HG03354 (cell line): ENCODE data around the gene CA9.

Experiments used
- ATAC-seq: cut with Tn5 transposase; IDR thresholded peaks from one replicate; pipeline ENCODE4 v1.9.1; 2021; ENCODE audit warnings: mild to moderate bottlenecking; ENCODE audit not compliant: unreplicated experiment, poor library complexity, severe bottlenecking

Gene CA9

DNA sequence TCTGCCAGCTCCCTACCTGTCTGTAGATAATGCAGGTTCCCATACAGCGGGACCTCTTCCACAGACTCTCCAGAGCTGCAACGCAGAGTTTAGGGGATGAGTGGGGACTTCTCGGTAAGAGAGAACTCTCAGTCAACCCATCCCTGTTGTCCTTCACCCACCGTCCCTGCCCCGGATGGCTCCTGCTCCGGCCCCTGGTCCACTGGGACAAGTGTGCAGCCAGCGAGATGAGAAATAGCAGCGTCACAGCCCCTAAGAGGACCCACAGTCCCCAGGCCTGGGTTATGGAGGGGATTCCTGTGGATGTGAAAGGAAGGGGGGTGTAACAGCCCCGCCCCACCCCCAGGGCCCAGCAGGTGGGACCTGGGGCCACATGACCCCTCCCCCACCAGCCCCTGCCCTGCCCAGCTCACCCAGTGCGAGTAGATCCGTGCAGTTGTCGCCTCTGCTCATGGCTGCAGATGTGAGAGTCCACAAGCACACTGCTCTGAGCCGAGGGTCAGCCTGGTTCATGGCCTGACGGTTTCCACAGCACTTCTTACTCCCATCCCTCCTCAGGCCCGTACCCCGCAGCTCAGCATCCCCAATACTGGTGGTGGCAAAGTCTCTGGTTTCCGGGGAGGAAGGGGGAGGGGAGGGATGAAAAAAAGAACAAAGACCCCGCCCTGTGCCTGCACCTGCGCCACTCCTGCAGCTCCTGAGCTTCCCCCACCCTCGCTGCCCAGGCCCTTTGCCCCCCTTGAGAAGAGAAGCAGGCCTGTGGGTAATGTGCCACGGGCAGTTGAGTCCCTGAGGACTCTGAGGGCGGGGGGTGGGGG, 23.2 kb upstream of the CA9 start, which contains the start of gene SIT1:
Gene SIT1 (minus strand): TSS at position 591 of the 818 bp plus-strand sequence. CDS start 78 bp downstream, at position 513.
- ATAC-seq: no peak

- no peak for ATAC-seq
Measured at GRCh38 chr9:35651956-35652828, 21.5 kb upstream of the CA9 start.

DNA sequence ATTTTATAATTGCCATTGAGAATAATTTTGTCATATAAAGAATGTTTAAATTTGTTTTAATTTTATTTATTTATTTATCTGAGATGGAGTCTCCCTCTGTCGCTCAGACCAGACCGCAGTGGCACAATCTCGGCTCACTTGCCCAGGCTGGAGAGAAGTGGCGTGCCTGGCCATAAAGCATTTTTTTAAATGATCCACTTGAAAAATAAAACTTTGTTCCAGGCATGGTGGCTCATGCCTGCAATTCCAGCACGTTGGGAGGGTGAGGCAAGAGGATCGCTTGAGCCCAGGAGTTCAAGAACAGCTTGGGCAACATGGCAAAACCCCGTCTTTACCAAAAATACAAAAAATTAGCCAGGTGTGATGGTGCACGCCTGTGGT, 20.9 kb upstream of the CA9 start:
- no peak for ATAC-seq

GRCh38 chr9:35653611-35654010, 20.1 kb upstream of the CA9 start:
- ATAC-seq: no peak

DNA sequence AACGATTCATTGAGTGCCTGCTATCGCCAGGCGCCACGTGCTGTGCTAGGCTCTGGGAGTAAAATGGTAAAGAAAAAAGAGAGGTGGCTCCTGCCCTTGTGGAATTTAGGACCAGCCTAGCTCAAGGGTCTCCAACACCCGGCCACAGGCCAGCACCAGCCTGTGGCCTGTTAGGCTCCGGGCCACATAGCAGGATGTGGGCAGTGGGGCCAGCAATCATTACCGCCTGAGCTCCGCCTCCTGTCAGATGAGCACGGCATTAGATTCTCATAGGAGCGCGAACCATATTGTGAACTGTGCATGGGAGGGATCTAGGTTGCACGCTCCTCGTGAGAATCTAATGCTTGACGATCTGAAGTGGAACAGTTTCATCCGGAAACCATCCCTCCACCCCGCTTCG, 17.4 kb upstream of the CA9 start:
- ATAC-seq: no peak

DNA sequence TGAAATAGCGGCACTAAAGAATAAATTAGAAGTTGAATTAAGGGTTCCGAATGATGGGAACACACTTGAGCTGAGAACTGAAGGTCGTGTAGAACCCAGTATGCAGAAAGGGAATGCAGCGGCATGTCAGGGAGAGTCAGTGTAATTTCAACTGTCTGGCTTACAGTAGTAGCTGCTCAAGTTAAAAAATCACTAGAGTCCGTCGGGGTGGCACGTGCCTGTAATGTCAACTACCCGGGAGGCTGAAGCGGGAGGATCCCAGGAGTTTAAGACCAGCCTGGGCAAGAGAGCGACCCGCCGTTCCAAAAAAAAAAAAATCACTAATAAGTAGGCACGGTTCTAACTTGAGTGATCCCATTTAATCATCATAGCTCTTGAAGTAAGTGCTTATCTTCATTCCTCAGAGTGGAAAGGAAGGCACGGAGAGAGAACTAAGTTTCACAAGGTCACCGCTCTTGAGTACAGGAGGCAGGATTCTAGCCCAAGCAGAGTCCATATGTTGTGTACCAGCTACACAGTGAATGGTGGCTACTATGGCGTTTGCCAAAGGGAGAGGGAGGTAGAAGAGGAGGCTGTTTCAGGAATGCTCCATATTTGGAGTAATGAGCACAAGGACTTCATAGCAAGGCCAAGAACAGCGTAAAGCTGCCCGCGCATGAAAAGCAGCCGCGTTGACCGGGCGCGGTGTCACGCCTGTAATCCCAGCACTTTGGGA, 16.7 kb upstream of the CA9 start:
- ATAC-seq: no peak

DNA sequence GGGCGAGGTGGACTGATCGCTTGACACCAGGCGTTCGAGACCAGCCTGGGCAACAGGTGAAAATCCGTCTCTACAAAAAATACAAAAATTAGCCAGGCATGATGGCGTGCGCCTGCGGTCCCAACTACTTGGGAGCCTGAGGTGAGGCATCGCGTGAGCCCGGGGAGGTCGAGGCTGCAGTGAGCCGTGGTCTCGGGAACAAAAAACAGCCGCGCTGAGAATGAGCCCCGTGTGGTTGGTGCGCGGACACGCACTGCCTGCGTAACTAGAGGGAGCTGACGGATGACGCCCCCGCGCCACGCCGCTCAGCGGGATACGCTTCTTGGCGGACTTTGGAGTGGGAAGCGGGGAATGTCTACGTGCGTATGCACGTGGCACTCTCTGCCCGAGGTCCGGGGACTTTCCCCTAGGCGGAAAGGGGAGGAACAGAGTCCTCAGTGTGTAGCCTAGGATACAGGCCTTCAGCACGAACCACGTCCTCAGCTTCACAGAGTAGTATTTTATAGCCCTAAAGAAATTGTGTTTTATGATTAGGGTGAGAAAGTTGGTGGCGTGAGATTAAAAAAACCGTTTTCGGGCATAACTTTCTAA, 16.1 kb upstream of the CA9 start, which contains the start of gene RMRP:
Gene RMRP (minus strand): TSS at position 474 of the 591 bp plus-strand sequence.
- ATAC-seq: peak; percentile 86

DNA sequence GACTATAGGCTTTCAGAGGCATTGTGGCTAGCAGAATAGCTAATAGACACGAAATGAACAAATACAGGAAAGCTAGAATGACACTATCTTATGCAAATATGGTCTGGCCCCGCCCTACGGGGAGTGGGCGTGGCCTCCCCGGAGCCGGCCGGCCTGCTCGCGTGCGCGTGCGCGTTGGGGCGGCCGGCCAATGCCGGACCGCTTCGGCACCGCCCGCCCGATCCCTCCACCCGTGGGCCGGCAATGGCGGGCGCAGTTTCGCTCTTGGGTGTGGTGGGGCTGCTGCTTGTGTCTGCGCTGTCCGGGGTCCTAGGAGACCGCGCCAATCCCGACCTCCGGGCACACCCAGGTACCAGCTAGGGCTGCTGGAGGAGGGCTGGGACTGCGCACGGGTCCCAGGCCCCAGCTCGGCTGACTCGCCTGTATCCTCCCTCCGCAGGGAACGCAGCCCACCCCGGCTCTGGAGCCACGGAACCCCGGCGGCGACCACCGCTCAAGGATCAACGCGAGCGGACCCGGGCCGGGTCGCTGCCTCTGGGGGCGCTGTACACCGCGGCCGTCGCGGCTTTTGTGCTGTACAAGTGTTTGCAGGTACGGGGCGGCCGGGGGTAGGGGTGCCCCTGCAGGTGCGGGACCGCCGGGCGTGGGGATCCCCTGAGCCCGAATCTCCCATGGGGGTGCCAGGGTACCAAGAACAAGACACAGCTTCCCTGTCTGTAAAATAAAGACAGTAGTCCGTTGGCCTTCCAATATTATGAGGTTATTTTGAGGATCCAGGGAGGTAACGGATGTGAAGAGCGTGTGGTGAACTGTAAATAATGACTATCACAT, 15.4 kb upstream of the CA9 start, which contains the start of gene CCDC107:
Gene CCDC107 (plus strand): TSS at position 156 of the 831 bp plus-strand sequence. CDS start 88 bp downstream, at position 244.
- peak; percentile 72 for ATAC-seq

GRCh38 chr9:35658968-35659220, 14.8 kb upstream of the CA9 start:
- peak; percentile 2 for ATAC-seq

GRCh38 chr9:35659340-35659739, 14.4 kb upstream of the CA9 start:
- no peak for ATAC-seq

DNA sequence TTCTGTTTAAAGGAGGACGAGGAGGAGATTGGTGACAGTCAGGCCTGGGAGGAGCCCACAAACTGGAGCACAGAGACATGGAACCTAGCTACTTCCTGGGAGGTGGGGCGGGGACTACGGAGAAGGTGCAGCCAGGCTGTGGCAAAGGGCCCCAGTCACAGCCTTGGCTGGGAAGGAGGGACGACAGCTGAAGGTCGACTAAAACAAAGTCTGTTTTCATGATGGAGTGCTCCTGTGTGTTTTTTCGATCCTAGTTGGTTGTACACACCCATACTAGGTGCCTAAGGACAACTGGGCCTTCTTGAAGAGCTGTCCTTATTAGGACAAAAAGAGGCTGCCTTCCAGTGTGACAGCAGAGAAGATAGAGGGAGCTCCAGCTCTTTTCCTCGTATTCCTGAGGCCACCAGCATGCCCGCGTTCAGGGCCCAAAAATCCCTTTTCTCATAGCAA, 12.7 kb upstream of the CA9 start:
- ATAC-seq: no peak

DNA sequence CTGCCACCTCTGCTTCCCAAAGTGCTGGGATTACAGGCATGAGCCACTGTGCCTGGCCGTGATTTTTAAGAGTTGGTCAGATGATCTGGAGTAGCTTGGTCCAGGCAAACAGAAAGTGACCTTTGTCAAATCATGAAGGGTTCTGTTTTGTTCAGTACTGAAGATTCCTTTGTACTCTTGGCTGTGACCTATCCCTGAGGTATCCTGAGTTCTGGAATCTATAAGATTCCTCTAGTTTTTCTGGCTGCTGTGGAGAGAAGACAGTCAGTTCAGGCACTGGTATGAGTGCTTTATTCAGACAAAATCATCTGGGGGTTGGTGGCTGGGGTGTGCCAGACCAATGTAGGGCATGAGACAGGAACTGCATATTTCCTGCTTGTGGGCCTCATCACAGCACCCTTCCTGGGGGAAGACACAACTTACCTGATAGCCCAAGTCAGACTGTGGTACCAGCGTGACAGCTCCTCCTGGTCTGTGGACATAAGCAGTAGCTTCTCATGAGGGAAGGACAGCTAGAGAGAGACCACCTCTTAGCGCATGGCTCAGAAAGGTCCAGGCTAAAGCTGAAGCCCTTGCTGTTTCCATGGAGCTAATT, 11.9 kb upstream of the CA9 start:
- ATAC-seq: no peak

GRCh38 chr9:35662437-35662836, 11.3 kb upstream of the CA9 start:
- no peak for ATAC-seq

DNA sequence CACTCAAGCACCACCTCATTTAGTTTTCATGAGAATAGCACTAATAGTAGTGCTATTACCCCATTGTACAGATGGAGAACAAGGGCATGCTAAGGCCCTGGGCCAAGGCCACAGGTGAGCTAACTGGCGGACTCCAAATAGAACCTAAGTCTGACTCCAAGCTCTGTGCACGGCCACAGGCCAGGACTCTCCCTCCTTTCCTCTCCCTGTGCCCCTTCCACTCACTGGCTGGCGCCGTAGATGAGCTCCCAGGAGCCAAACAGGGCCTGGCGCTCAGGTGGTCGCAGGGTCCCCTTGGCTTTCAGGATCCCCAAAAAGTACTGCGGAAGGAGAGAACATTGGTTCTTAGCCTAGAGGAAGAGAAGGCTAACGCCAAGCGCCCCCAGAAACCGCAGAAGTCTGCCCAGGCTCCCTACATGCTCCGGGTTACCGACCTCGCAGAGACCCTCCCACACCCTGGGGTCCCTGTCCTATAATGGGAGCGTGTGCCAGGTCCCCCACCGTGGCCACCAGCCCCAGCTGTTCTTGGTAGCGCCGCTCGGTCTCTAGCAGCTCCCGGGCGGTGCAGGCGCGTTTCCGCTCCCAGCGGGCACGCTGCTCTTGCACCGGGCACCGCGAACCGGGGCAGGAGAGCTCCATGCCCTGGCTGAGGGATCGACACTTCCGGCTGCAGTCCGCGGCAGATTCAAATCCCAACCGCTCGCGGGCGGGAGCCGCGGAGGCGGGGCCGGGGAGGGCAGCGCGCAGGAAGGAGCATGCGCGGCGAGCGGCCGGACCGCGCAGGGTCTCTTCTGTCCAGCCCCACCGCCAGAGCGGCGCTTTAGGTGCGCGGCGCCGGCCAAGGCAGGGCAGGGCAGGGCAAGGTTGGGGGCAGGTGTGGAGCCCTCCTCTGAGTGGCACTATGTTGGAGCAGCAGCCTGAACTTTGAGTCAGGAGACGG, 8.9 kb upstream of the CA9 start, which contains the start of gene ARHGEF39:
Gene ARHGEF39 (minus strand): TSS at position 665 of the 940 bp plus-strand sequence. CDS start 26 bp downstream, at position 639.
- ATAC-seq: peak; percentile 81

GRCh38 chr9:35665471-35665818, 8.3 kb upstream of the CA9 start:
- ATAC-seq: no peak

- ATAC-seq: no peak
Measured at GRCh38 chr9:35666045-35666444, 7.7 kb upstream of the CA9 start.

DNA sequence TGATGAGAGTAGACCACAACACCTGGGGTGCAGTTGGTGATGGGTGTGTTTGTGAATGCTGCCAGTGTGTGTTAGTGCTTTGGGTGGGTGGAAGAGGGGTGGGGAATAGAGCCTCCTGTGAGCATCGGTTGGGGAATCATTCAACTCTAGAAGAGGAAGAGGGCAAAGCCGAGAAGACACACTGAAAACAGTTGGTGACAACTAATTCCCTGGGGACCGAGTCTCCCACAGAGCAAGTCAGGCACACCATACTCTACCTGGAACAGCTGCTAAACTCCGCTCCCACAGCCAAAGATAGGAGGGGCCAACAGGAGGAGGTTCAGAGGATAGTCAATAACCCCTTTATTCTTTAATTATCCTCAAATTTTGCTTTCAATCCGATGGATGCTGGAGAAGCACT, 7.2 kb upstream of the CA9 start:
- ATAC-seq: no peak

- no peak for ATAC-seq
Measured at GRCh38 chr9:35667939-35668338, 5.8 kb upstream of the CA9 start.
